Choroid plexus epithelial cell (primary cell): ENCODE measurements around the gene CRACR2A.

Experiments
- DNase-seq: peaks from one replicate; pipeline ENCODE4 v3.0.0-alpha.2; 2010; ENCODE audit warnings: low read depth
- H3K4me3 ChIP-seq: 2 replicates; pipeline ENCODE4 v1.5.1; 2011; ENCODE audit warnings: low read depth, mild to moderate bottlenecking, control low read depth, low read length, moderate library complexity
- TF ChIP-seq, protein P1 (sequence below): conservative IDR thresholded peaks from 2 replicates; pipeline ENCODE4 v1.5.1; 2011; ENCODE audit warnings: low read depth, mild to moderate bottlenecking, control low read depth, inconsistent platforms, low read length, moderate library complexity

Gene CRACR2A

DNA sequence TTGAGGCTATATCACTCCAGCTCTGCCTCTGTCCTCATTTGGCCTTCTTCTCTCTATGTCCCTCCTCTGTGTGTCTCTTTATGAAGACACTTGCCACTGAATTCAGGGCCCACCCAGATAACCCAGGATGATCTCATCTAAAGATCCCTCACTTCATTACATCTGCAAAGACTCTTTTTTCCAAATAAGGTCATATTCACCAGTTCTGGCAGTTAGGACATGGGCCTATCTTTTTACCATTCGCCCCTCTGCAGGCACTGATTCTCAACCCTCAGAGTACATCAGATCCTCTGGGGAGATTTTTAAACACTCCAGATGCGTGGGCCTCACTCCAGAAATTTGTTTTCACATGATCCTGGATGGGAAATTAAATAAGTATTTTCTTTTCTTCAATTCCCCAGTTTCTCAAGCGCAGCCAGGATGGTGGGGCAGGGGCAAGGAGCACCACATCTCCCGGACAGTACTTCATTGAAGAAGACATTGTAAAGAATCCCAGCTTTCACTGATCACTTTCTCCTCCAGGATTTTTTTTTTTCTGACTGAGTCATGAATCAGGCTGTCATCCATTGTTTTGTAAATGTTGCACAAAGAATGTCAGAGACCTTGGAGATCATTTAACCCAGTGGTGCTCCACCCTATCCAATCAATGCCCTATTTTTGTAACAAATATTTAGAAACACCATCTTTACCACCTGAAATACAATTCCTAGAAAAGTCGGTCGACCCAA, 27.4 kb downstream of the CRACR2A start:
- DNase-seq = peak; percentile 29
- TF ChIP-seq, protein P1, sequence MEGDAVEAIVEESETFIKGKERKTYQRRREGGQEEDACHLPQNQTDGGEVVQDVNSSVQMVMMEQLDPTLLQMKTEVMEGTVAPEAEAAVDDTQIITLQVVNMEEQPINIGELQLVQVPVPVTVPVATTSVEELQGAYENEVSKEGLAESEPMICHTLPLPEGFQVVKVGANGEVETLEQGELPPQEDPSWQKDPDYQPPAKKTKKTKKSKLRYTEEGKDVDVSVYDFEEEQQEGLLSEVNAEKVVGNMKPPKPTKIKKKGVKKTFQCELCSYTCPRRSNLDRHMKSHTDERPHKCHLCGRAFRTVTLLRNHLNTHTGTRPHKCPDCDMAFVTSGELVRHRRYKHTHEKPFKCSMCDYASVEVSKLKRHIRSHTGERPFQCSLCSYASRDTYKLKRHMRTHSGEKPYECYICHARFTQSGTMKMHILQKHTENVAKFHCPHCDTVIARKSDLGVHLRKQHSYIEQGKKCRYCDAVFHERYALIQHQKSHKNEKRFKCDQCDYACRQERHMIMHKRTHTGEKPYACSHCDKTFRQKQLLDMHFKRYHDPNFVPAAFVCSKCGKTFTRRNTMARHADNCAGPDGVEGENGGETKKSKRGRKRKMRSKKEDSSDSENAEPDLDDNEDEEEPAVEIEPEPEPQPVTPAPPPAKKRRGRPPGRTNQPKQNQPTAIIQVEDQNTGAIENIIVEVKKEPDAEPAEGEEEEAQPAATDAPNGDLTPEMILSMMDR = no peak
- no peak overlapping the region for H3K4me3 ChIP-seq

DNA sequence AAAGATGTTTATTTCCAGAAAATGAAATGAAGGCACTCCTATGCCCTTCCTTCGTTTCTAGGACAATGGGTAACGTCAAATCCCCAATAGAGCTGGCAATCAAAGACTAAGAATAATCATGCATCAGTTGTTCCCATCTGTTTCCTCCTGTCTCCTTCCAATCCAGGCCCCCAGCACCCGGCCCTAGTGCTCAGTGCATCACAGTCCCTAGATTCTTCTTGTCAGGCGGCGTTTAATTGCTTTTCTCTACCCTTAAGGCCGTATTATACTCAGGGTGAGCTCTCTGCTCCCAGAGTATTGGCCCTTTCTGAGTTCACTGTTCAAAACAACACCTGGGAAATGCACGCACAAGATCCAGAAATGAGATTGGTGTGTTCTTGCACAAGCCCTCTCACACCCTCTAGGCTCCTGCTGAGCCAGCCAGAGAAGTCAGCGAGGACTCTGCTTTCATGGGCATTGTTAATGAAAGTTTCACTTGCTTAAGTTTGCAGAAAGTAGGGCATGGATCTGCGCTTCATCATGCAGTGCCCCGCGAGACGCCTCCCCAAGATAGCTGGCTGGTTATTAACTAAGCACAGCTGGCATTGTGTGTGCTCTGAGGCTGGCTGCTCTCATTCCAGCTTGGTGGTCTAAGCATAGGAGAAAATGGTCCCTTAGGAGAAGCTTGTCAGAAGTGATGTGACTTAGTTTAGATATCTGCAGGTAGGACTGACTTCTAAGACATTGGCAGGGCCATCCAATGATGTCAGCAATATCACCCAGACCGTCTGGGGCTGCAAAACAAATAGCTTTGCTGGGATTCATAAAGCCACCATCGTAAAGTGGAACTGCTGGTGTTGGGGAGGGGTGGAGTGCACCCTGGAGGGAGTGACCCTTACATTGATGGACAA, 28.7 kb downstream of the CRACR2A start:
- DNase-seq = no peak
- TF ChIP-seq, protein P1 = no peak
- no peak overlapping the region for H3K4me3 ChIP-seq

DNA sequence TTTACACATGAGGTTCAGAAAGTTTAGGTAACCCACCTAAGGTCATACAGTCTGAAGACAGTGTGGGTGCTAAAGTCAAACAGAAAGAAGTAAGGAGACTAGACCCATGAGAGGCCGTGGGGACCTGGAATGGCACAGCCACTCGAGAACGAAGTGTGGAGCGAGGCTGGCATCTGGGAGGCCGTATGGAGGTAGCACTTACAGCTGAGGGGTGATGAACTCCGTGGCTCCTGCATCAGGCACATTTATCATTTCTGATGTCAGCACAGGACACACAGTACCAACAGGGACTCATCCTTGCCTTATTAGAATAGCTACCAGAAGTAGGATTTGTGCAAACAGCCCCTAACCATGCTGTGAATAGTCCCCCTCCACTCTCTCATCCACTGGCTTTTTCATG, 30.5 kb downstream of the CRACR2A start:
- TF ChIP-seq, protein P1 = no peak
- no peak overlapping the region for H3K4me3 ChIP-seq
- no peak for DNase-seq

DNA sequence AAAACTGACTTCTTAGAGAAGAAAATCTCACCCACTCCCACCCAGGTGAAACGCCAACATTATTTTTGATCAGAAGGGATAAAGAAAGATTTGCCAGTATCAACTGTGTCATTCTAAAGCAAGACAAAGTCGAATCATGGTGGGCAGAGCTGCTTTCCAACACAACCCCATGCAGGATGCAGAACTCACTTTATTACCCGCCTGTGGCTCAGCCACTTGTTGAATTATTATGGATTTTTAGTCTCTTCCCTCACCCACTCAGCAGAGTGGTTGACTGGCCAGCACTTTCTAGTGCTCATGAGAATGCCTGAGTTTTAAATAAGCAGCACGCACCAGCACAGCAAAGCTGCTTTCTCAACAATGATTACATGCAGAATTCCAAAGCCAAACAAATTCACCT, 32.1 kb downstream of the CRACR2A start:
- H3K4me3 ChIP-seq = no peak overlapping the region
- TF ChIP-seq, protein P1 = no peak
- no peak for DNase-seq

DNA sequence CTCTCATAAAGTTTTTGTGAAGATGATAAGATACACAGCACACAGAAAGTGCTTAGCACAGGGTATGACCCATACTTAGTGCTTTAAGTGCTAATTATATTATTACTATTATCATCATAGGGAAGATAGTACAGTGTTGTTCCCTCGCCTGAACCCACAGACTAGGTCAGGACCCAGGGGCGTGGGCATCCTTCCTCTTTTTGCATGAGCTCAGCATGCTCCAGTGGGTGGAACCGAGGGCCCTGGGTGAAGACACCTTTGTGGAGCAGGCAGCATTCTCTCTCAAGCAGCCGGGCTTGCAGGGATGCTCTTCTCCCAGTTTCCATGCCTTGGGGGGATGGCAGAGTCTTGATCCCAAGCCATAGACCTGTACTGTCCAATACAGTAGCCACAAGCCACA, 34.8 kb downstream of the CRACR2A start:
- no peak for DNase-seq
- TF ChIP-seq, protein P1 = no peak
- H3K4me3 ChIP-seq = no peak overlapping the region

DNA sequence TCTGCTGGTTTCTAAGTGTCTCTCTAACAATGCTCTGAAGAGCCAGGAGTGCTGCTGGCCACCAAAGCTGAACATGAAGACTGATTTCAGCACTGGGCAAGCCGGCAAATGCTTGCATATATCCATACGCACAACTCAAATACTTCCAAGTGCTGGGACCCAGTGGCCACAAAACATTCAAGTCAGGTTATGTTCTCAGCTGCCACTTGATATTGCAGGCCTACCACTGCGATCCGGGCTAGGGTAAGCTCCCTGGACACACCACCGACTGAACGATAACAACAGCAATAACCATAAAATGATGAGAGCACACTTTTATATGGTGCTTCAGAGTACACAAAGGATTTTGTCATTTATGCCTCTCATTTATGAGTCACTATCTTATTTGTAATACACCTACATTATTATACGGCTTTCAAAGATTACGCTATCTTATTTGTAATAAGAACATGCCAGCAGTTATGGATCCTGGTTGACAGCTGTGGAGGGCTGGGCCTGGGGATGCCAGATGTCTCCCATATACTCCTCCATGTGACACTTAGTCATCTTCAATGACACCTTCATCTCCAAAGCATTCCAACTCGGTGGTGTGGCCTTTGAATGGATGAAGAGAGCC, 35.5 kb downstream of the CRACR2A start:
- no peak for DNase-seq
- TF ChIP-seq, protein P1 = no peak
- H3K4me3 ChIP-seq = no peak overlapping the region
